Mesothelial cell of epicardium (in vitro differentiated cells): ENCODE data around the gene CD37. TPM values are rescaled to one million over a fixed set of nuclear protein-coding genes. Genes with fewer than 3 reads are reported as not detected.
"Not testable (repeated sequence)": the region's sequence is repeated elsewhere in the genome, so short reads cannot be mapped to it uniquely, and the experiment has no call there.

Experiments
- DNase-seq, 2 experiments: peaks; one replicate each; pipeline ENCODE4 v3.0.0; 2021; ENCODE audit warnings: low spot score in 2 of 2; ENCODE audit not compliant: unreplicated experiment in 2 of 2
- H3K27ac Mint-ChIP-seq: 2 replicates; pipeline ENCODE4 v1.8.0; 2021; ENCODE audit warnings: mixed read lengths
- H3K27me3 Mint-ChIP-seq: 2 replicates; pipeline ENCODE4 v1.8.0; 2021; ENCODE audit warnings: low read depth, mixed read lengths
- H3K36me3 Mint-ChIP-seq: 2 replicates; pipeline ENCODE4 v1.8.0; 2021; ENCODE audit warnings: mixed read lengths
- H3K4me1 Mint-ChIP-seq: 2 replicates; pipeline ENCODE4 v1.8.0; 2021; ENCODE audit warnings: mixed read lengths
- H3K4me3 Mint-ChIP-seq: 2 replicates; pipeline ENCODE4 v1.8.0; 2021; ENCODE audit warnings: mild to moderate bottlenecking, moderate library complexity, mixed read lengths
- H3K9me3 Mint-ChIP-seq: 2 replicates; pipeline ENCODE4 v1.8.0; 2021; ENCODE audit warnings: mixed read lengths
- total RNA-seq: library from RNA; stranded (reverse); gene quantifications from 3 replicates; pipeline ENCODE4 v1.2.1, GENCODE V29; 2021
- TF ChIP-seq, protein P1 (sequence below): fragments of 200-600 bp; sonication (generic); IDR thresholded peaks from one replicate; pipeline ENCODE4 v1.5.0; 2021; ENCODE audit warnings: antibody characterized with exemption; ENCODE audit not compliant: unreplicated experiment

CD37 gene, protein sequence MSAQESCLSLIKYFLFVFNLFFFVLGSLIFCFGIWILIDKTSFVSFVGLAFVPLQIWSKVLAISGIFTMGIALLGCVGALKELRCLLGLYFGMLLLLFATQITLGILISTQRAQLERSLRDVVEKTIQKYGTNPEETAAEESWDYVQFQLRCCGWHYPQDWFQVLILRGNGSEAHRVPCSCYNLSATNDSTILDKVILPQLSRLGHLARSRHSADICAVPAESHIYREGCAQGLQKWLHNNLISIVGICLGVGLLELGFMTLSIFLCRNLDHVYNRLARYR
- total RNA-seq, result not detected in 3 replicates

DNA sequence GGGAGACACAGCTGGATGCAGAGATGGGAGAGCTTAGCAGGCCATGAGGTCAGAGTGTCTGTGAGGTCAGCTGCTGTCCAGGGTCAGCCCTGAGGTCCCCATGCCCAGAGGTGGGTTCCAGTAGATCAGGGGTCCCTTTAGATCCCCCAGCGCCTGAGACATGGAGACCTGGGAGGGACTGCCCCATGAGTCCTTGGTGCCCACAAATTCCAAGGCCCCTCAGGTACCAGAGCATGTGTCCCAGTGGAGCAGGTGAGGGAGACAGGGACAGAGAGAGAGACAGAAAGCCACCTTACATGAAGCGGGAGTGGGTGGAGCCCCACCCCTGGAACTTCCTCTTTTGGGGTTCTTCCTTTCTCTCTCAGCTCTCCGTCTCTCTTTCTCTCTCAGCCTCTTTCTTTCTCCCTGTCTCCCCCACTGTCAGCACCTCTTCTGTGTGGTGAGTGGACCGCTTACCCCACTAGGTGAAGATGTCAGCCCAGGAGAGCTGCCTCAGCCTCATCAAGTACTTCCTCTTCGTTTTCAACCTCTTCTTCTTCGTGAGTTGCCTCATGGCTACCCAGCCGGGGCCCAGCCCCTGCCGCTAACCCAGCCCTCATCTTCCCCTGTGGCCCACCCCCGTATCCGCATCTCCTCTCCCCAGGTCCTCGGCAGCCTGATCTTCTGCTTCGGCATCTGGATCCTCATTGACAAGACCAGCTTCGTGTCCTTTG lies at the start of gene CD37:
CD37 (plus strand) TSS at position 336 of the 713 bp plus-strand sequence; CDS start at position 471, 135 bp downstream.
- TF ChIP-seq, protein P1, sequence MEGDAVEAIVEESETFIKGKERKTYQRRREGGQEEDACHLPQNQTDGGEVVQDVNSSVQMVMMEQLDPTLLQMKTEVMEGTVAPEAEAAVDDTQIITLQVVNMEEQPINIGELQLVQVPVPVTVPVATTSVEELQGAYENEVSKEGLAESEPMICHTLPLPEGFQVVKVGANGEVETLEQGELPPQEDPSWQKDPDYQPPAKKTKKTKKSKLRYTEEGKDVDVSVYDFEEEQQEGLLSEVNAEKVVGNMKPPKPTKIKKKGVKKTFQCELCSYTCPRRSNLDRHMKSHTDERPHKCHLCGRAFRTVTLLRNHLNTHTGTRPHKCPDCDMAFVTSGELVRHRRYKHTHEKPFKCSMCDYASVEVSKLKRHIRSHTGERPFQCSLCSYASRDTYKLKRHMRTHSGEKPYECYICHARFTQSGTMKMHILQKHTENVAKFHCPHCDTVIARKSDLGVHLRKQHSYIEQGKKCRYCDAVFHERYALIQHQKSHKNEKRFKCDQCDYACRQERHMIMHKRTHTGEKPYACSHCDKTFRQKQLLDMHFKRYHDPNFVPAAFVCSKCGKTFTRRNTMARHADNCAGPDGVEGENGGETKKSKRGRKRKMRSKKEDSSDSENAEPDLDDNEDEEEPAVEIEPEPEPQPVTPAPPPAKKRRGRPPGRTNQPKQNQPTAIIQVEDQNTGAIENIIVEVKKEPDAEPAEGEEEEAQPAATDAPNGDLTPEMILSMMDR, result no peak
- Mint-ChIP-seq H3K27ac (no peak within 1 kb of the TSS), H3K4me1 (peaks cover 17% of the 10 kb centered on the region), H3K36me3 (peaks cover 2% of the 10 kb centered on the region), H3K9me3 (no peaks in the 10 kb centered on the region), H3K4me3 (no peak within 1 kb of the TSS), H3K27me3 (peaks cover 9% of the 10 kb centered on the region)
- DNase-seq, result no peak

DNA sequence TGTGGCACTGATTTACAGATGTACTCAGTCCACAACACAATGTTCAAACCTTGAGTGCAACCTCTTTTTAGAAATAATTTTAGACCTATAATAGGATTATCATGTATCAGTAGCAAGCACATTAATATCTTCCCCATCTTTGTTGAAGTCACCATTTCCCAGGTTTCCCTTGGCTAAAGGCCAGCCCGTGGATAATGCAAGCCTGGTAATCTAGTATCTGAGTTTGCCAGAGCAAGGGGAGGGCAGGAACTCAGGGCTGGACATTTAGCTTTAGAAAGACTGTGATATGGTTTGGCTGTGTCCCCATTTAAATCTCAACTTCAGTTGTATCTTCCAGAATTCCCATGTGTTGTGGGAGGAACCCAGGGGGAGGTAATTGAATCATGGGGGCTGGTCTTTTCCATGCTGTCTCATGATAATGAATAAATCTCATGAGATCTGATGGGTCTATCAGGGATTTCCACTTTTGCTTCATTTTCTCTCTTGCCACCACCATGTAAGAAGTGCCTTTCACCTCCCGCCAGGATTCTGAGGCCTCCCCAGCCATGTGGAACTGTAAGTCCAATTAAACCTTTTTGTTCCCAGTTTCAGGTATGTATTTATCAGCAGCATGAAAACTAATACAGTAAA lies 48.0 kb upstream of the CD37 start:
- TF ChIP-seq, protein P1, result no peak
- no peaks in the 10 kb centered on the region for H3K36me3 Mint-ChIP-seq
- no peak overlapping the region for H3K27ac Mint-ChIP-seq
- H3K4me1 Mint-ChIP-seq, result no peaks in the 10 kb centered on the region
- peaks cover 5% of the 10 kb centered on the region for H3K27me3 Mint-ChIP-seq
- no peak overlapping the region for H3K4me3 Mint-ChIP-seq
- DNase-seq, result no peak
- H3K9me3 Mint-ChIP-seq, result peaks cover 9% of the 10 kb centered on the region

DNA sequence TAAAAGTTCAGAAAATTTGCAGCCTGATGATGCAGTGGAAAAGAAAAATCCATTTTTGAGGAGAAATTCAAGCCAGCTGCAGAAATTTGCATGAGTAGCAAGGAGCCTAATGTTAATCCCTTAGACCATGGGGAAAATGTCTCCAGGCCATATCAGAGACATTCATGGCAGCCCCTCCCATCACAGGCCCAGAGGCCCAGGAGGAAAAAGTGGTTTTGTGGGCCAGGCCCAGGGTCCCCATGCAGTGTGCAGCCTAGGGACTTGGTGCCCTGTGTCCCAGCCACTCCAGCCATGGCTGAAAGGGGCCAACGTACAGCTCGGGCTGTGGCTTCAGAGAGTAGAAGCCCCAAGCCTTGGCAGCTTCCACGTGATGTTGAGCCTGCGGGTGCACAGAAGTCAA lies 47.0 kb upstream of the CD37 start:
- H3K4me3 Mint-ChIP-seq, H3K36me3 Mint-ChIP-seq, DNase-seq, H3K27ac Mint-ChIP-seq, H3K9me3 Mint-ChIP-seq, H3K4me1 Mint-ChIP-seq, H3K27me3 Mint-ChIP-seq: not testable (repeated sequence)

DNA sequence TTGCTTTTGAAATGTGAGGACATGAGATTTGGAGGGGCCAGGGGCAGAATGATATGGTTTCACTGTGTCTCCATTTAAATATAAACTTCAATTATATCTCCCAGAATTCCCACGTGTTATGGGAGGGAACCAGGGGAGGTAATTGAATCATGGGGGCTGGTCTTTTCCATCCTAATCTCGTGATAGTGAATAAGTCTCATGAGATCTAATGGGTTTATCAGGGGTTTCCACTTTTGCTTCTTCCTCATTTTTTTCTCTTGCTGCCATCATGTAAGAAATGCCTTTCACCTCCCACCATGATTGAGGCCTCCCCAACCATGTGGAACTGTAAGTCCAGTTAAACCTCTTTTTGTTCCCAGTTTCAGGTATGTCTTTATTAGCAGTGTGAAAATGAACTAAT lies 45.9 kb upstream of the CD37 start:
- not testable (repeated sequence) for H3K4me3 Mint-ChIP-seq, H3K36me3 Mint-ChIP-seq, H3K4me1 Mint-ChIP-seq, H3K27ac Mint-ChIP-seq, H3K9me3 Mint-ChIP-seq, H3K27me3 Mint-ChIP-seq, DNase-seq

DNA sequence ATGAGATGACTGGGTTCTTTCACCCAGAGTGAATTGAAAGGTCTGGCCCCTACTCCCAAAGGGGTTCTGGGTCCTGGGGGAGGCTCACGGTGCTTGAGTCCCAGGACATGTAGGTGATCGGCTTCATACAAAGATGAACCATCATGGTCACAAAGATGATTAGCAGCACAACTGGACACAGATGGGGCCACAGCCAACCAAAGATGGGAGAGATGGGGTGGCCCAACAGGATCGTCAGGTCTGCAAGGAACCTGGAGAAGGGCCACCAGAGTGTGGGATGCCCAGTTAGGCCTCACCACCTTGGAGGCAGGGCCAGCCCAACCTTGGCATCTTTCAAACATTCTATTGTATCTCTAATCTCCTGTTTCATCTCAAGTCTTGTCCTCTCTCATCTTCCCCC lies 44.7 kb upstream of the CD37 start:
- Mint-ChIP-seq H3K27me3 (peaks cover 5% of the 10 kb centered on the region), H3K27ac (no peak overlapping the region), H3K36me3 (no peaks in the 10 kb centered on the region), H3K9me3 (peaks cover 9% of the 10 kb centered on the region), H3K4me3 (no peak overlapping the region), H3K4me1 (no peaks in the 10 kb centered on the region)
- TF ChIP-seq, protein P1, result no peak
- DNase-seq, result no peak

DNA sequence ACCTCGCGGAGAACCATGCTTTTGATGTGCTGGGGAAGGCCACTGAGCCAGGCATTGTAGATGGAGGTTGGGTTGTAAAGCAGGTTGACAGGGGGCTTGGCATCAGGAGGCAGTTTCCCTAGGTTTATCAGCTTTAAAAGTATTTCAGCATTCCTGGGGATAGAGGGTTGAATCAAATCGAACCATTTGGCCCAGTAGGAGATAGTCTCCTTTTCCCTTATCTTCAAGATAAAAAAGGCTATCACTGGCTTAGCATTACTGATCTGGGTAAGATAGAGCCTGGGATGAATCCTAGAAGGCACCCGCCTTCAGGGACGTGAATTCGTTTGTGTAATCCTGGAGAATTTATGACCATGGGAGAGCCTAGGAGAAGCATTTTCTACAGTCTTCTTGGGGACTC lies 40.8 kb upstream of the CD37 start:
- TF ChIP-seq, protein P1, result no peak
- no peak for DNase-seq
- Mint-ChIP-seq H3K4me3 (no peak overlapping the region), H3K27me3 (no peaks in the 10 kb centered on the region), H3K27ac (no peak overlapping the region), H3K36me3 (no peaks in the 10 kb centered on the region), H3K4me1 (no peaks in the 10 kb centered on the region), H3K9me3 (no peaks in the 10 kb centered on the region)
